Liver (tissue), 9 donors: ENCODE measurements around the gene F11. TPM values are rescaled to one million over a fixed set of nuclear protein-coding genes. Genes with fewer than 3 reads are reported as not detected.

ENCODE experiments used
- DNase-seq: peaks from one replicate; pipeline ENCODE4 v3.0.0-alpha.2; 2017; ENCODE audit warnings: low spot score
- H3K27ac ChIP-seq, 2 donors: one replicate each; pipeline ENCODE4 v1.7.0; 2013; ENCODE audit warnings: inconsistent platforms in 2 of 2, low read length in 2 of 2, control low read depth in 1 of 2, low read depth in 1 of 2, mild to moderate bottlenecking in 1 of 2
- H3K27me3 ChIP-seq, 4 donors: one replicate each; pipeline versions ENCODE4 v1.6.1 to v1.7.0; 2013; ENCODE audit warnings: low read length in 3 of 4, inconsistent platforms in 1 of 4, mild to moderate bottlenecking in 1 of 4, moderate library complexity in 1 of 4; ENCODE audit not compliant: control insufficient read depth in 4 of 4, insufficient read depth in 4 of 4
- H3K36me3 ChIP-seq, 4 donors: one replicate each; pipeline versions ENCODE4 v1.6.1 to v1.7.0; 2013; ENCODE audit warnings: low read length in 3 of 4, mild to moderate bottlenecking in 3 of 4, low read depth in 1 of 4, moderate library complexity in 1 of 4; ENCODE audit not compliant: control insufficient read depth in 4 of 4, insufficient read depth in 3 of 4
- H3K4me1 ChIP-seq, 4 donors: one replicate each; pipeline versions ENCODE4 v1.6.1 to v1.7.0; 2013; ENCODE audit warnings: low read length in 3 of 4, mild to moderate bottlenecking in 3 of 4, moderate library complexity in 1 of 4; ENCODE audit not compliant: control insufficient read depth in 4 of 4, insufficient read depth in 4 of 4
- H3K4me3 ChIP-seq, 3 donors: one replicate each; pipeline versions ENCODE4 v1.6.1 to v1.7.0; 2013; ENCODE audit warnings: low read length in 3 of 3, control low read depth in 1 of 3, low read depth in 1 of 3, mild to moderate bottlenecking in 1 of 3
- H3K9ac ChIP-seq, 2 donors: one replicate each; pipeline ENCODE4 v1.7.0; 2013; ENCODE audit warnings: low read length in 2 of 2, mild to moderate bottlenecking in 2 of 2, moderate library complexity in 2 of 2, control low read depth in 1 of 2, low read depth in 1 of 2
- H3K9me3 ChIP-seq, 4 donors: one replicate each; pipeline versions ENCODE4 v1.6.1 to v1.7.0; 2013; ENCODE audit warnings: low read length in 3 of 4; ENCODE audit not compliant: control insufficient read depth in 4 of 4
- EGR1 ChIP-seq, 2 donors: IDR thresholded peaks; 2 replicates each; pipeline ENCODE4 v1.6.1; 2016 to 2018; ENCODE audit warnings: antibody characterized with exemption in 2 of 2, low read depth in 2 of 2
- FOXA1 ChIP-seq: IDR thresholded peaks from 2 replicates; pipeline ENCODE4 v1.6.1; 2016; ENCODE audit warnings: antibody characterized with exemption
- HNF4A ChIP-seq, 2 donors: conservative IDR thresholded peaks; 2 replicates each; pipeline ENCODE4 v1.6.1; 2016; ENCODE audit warnings: antibody characterized with exemption in 2 of 2, mild to moderate bottlenecking in 2 of 2
- HNF4G ChIP-seq: IDR thresholded peaks from 2 replicates; pipeline ENCODE4 v1.6.1; 2016; ENCODE audit warnings: antibody characterized with exemption
- JUND ChIP-seq, 2 donors: IDR thresholded peaks; 2 replicates each; pipeline ENCODE4 v1.6.1; 2016; ENCODE audit warnings: antibody characterized with exemption in 2 of 2
- NR2F2 ChIP-seq: IDR thresholded peaks from 2 replicates; pipeline ENCODE4 v1.6.1; 2016; ENCODE audit warnings: antibody characterized with exemption
- RAD21 ChIP-seq, 2 donors: IDR thresholded peaks; 2 replicates each; pipeline ENCODE4 v1.6.1; 2016; ENCODE audit warnings: antibody characterized with exemption in 2 of 2, mild to moderate bottlenecking in 2 of 2
- RXRA ChIP-seq, 2 donors: IDR thresholded peaks; 2 replicates each; pipeline ENCODE4 v1.6.1; 2017 to 2018; ENCODE audit warnings: antibody characterized with exemption in 2 of 2, mild to moderate bottlenecking in 1 of 2
- SP1 ChIP-seq: IDR thresholded peaks from 2 replicates; pipeline ENCODE4 v1.6.1; 2018; ENCODE audit warnings: antibody characterized with exemption, mild to moderate bottlenecking
- TAF1 ChIP-seq: conservative IDR thresholded peaks from 2 replicates; pipeline ENCODE4 v1.6.1; 2016; ENCODE audit warnings: antibody characterized with exemption, mild to moderate bottlenecking
- YY1 ChIP-seq: IDR thresholded peaks from 2 replicates; pipeline ENCODE4 v1.6.1; 2016; ENCODE audit warnings: antibody characterized with exemption, mild to moderate bottlenecking
- ZBTB33 ChIP-seq: IDR thresholded peaks from 2 replicates; pipeline ENCODE4 v1.6.1; 2016; ENCODE audit warnings: antibody characterized with exemption
- WGBS: extraction: QIAGEN DNeasy Blood & Tissue Kit; methylation state at CpG from one replicate; pipeline ENCODE4 v1.1.7; 2013; 5-methylcytosine and 5-hydroxymethylcytosine counted together
- polyA plus RNA-seq, 2 donors: library from polyadenylated mRNA; stranded (reverse) in 1 of 2; unstranded in 1 of 2; fragments of 200-250 nt in 1 of 2; fragments of >200 nt in 1 of 2; fragmentation: Nextera tagmentation in 1 of 2; extraction: Ambion mirVana in 1 of 2; gene quantifications; one replicate each; pipeline versions ENCODE4 v1.2.1 to v1.2.3, GENCODE V29; 2013 to 2015
- total RNA-seq, 2 donors: library from RNA; depleted of rRNA; stranded (reverse); fragments of >200 nt; gene quantifications; one replicate each; pipeline ENCODE4 v1.2.3, GENCODE V29; 2014
- TF ChIP-seq, protein P1 (sequence below): IDR thresholded peaks from 2 replicates; pipeline ENCODE4 v1.6.1; 2016; ENCODE audit warnings: antibody characterized with exemption
- TF ChIP-seq, protein P2 (sequence below): IDR thresholded peaks from 2 replicates; pipeline ENCODE4 v1.6.1; 2016; ENCODE audit warnings: antibody characterized with exemption, mild to moderate bottlenecking
- donor health status: healthy.
- donor health status: healthy.
- donor health status: healthy.
- donor health status: healthy.
- donor health status: healthy.

F11 gene
- total and polyA plus RNA-seq, 4 donors = 54.6 to 207 (median 115) TPM

GRCh38 chr4:186307497-186307896 lies 41.5 kb downstream of the F11 start:
- no peaks in the 10 kb centered on the region for H3K27me3 ChIP-seq

DNA sequence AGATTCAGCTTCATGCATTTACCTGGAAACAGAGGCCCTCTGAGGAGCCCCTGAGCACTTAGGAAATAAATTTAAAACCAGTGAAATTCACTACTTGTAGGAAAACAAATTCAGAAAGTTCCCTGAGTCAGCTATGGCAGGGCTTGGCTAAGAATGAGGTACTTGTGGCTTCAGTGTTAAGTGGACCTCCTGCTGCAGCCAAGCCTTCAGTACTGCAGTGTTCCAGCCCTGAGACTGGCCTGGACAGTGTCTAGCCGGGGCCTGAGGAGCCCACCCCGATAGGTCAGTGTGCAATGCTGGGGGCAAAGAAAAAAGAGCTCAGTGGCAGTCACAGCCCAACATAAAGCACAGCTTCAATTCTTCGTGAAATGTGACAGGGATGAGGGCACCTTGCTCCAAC lies 41.9 kb downstream of the F11 start:
- Histone ChIP-seq H3K9me3 (no peaks in the 10 kb centered on the region), H3K36me3 (no peaks in the 10 kb centered on the region), H3K9ac (no peak overlapping the region), H3K4me3 (no peak overlapping the region), H3K27me3 (no peaks in the 10 kb centered on the region), H3K4me1 (no peaks in the 10 kb centered on the region), H3K27ac (no peak overlapping the region)
- 63% methylated on average over 3 of the region's 3 CpGs for WGBS
- no peak for TF ChIP-seq ZBTB33
- TF ChIP-seq, protein P1, sequence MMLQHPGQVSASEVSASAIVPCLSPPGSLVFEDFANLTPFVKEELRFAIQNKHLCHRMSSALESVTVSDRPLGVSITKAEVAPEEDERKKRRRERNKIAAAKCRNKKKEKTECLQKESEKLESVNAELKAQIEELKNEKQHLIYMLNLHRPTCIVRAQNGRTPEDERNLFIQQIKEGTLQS = no peak
- TF ChIP-seq EGR1 (IDR thresholded peaks at IDR 0.05; ENCODE audit: low read depth in 2 of 2) = no peak
- TF ChIP-seq JUND (IDR thresholded peaks at IDR 0.05) = no peak
- no peak for TF ChIP-seq FOXA1
- no peak for TF ChIP-seq HNF4G
- DNase-seq = no peak

More at GRCh38 chr4:186307497-186307896, 41.5 kb downstream of the F11 start:
- Histone ChIP-seq H3K4me3 (no peak overlapping the region), H3K27ac (no peak overlapping the region), H3K9me3 (no peaks in the 10 kb centered on the region), H3K36me3 (no peaks in the 10 kb centered on the region), H3K9ac (no peak overlapping the region), H3K4me1 (no peaks in the 10 kb centered on the region)
- TF ChIP-seq FOXA1 = no peak
- TF ChIP-seq YY1 = no peak
- no peak for TF ChIP-seq ZBTB33
- no peak for TF ChIP-seq TAF1
- TF ChIP-seq, protein P1 = no peak
- TF ChIP-seq HNF4G = no peak
- no peak for TF ChIP-seq JUND (IDR thresholded peaks at IDR 0.05)
- no peak for TF ChIP-seq HNF4A (conservative IDR thresholded peaks at IDR 0.05)
- TF ChIP-seq RXRA (IDR thresholded peaks at IDR 0.05) = no peak
- TF ChIP-seq, protein P2, sequence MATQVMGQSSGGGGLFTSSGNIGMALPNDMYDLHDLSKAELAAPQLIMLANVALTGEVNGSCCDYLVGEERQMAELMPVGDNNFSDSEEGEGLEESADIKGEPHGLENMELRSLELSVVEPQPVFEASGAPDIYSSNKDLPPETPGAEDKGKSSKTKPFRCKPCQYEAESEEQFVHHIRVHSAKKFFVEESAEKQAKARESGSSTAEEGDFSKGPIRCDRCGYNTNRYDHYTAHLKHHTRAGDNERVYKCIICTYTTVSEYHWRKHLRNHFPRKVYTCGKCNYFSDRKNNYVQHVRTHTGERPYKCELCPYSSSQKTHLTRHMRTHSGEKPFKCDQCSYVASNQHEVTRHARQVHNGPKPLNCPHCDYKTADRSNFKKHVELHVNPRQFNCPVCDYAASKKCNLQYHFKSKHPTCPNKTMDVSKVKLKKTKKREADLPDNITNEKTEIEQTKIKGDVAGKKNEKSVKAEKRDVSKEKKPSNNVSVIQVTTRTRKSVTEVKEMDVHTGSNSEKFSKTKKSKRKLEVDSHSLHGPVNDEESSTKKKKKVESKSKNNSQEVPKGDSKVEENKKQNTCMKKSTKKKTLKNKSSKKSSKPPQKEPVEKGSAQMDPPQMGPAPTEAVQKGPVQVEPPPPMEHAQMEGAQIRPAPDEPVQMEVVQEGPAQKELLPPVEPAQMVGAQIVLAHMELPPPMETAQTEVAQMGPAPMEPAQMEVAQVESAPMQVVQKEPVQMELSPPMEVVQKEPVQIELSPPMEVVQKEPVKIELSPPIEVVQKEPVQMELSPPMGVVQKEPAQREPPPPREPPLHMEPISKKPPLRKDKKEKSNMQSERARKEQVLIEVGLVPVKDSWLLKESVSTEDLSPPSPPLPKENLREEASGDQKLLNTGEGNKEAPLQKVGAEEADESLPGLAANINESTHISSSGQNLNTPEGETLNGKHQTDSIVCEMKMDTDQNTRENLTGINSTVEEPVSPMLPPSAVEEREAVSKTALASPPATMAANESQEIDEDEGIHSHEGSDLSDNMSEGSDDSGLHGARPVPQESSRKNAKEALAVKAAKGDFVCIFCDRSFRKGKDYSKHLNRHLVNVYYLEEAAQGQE = no peak
- TF ChIP-seq EGR1 (IDR thresholded peaks at IDR 0.05; ENCODE audit: low read depth in 2 of 2) = no peak
- no peak for TF ChIP-seq SP1
- no peak for TF ChIP-seq NR2F2
- TF ChIP-seq RAD21 (IDR thresholded peaks at IDR 0.05) = no peak
- WGBS = 84% methylated on average over 4 of the region's 4 CpGs
- no peak for DNase-seq
